A549 (cell line): Measurements from ENCODE around the gene NXPH1.

Experiments
- CEBPB ChIP-seq, 2 experiments: fragments of >200 bp in 1 of 2; sonication (Bioruptor Twin) in 1 of 2; formaldehyde crosslinking in 1 of 2; IDR thresholded peaks; 2 replicates each; pipeline ENCODE4 v1.6.1; 2012 to 2016
- CHD2 ChIP-seq: fragments of 150-350 bp; IDR thresholded peaks from 2 replicates; pipeline ENCODE4 v1.6.1; 2014; ENCODE audit warnings: low read length; ENCODE audit not compliant: partially characterized antibody
- ELK1 ChIP-seq: fragments of 150-350 bp; IDR thresholded peaks from 2 replicates; pipeline ENCODE4 v1.6.1; 2014; ENCODE audit warnings: low read depth, mild to moderate bottlenecking, low read length
- KDM5A ChIP-seq: fragments of 200-600 bp; sonication (generic); IDR thresholded peaks from 2 replicates; pipeline ENCODE4 v1.6.1; 2016; ENCODE audit warnings: antibody characterized with exemption, mild to moderate bottlenecking
- POLR2A ChIP-seq: IDR thresholded peaks from 2 replicates; pipeline ENCODE4 v1.6.1; 2012; ENCODE audit warnings: mild to moderate bottlenecking, low read length
- RARB ChIP-seq: fragments of 250-450 bp; sonication (Bioruptor Pico); IDR thresholded peaks from 2 replicates; pipeline ENCODE4 v1.8.0; 2021; ENCODE audit warnings: mild to moderate bottlenecking, moderate library complexity
- RFX5 ChIP-seq: fragments of 450-650 bp; IDR thresholded peaks from 2 replicates; pipeline ENCODE4 v1.7.1; 2014; ENCODE audit warnings: antibody characterized with exemption, mild to moderate bottlenecking, moderate library complexity
- SMC3 ChIP-seq: fragments of >200 bp; sonication (Bioruptor Twin); formaldehyde crosslinking; IDR thresholded peaks from 3 replicates; pipeline ENCODE4 v1.6.1; 2018; ENCODE audit warnings: inconsistent platforms
- TF ChIP-seq, protein P1 (sequence below): fragments of >200 bp; sonication (Bioruptor Twin); formaldehyde crosslinking; IDR thresholded peaks from 3 replicates; pipeline ENCODE4 v1.5.1; 2016

- TF ChIP-seq ELK1 (no peak), RFX5 (no peak), SMC3 (no peak), RARB (no peak), CEBPB (IDR thresholded peaks at IDR 0.05) (no peak), POLR2A (no peak), CHD2 (no peak), KDM5A (no peak)
- TF ChIP-seq, protein P1, sequence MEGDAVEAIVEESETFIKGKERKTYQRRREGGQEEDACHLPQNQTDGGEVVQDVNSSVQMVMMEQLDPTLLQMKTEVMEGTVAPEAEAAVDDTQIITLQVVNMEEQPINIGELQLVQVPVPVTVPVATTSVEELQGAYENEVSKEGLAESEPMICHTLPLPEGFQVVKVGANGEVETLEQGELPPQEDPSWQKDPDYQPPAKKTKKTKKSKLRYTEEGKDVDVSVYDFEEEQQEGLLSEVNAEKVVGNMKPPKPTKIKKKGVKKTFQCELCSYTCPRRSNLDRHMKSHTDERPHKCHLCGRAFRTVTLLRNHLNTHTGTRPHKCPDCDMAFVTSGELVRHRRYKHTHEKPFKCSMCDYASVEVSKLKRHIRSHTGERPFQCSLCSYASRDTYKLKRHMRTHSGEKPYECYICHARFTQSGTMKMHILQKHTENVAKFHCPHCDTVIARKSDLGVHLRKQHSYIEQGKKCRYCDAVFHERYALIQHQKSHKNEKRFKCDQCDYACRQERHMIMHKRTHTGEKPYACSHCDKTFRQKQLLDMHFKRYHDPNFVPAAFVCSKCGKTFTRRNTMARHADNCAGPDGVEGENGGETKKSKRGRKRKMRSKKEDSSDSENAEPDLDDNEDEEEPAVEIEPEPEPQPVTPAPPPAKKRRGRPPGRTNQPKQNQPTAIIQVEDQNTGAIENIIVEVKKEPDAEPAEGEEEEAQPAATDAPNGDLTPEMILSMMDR, result no peak
Observed at GRCh38 chr7:8605221-8605620, 171.8 kb downstream of the NXPH1 start.
